ENCODE measurements around the gene KCNN3.

KCNN3 gene

DNA sequence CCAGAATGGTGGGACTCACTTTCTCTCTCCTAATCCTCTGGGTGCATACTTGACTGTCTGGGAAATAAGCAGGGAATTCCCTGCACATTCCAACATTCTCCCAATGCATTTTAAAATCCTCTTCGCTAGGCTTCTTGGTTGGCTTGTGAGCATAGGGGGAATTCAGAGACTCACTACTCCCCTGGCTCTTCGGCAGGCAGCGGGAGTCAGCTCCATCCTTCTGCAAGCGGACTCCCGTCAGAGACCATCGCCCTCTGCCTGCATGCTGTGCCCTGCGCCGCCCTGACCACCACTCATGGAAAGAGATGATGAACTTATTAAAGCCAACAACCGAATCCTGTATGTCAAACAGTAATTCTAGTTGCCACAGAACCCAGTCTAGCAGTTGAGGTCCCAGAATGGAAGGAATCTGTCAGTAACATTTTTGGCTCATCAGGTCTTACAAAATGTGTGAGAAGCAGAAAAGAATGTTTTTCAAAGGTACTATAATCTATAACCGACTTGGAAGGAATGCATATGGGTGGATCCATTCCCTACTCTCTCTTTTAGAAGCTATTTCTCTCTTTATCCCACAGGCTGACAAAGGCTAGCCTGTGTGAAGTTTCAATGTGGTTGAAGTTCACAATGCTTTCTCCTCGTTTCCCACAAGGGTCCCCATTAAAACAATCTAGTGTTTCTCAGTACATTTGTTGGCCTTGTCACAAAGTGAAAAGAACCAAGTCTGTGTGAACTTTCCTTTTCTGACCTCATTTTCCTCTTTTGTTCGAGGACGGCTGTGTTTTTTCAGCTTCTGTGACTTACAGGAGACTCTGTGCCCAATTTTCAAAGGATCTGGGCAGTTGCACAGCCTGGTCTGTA is 143.0 kb downstream of the KCNN3 start:
- DNase-seq, result no peak

- no peak for DNase-seq
Measured at GRCh38 chr1:154726443-154726842, 143.6 kb downstream of the KCNN3 start.

DNA sequence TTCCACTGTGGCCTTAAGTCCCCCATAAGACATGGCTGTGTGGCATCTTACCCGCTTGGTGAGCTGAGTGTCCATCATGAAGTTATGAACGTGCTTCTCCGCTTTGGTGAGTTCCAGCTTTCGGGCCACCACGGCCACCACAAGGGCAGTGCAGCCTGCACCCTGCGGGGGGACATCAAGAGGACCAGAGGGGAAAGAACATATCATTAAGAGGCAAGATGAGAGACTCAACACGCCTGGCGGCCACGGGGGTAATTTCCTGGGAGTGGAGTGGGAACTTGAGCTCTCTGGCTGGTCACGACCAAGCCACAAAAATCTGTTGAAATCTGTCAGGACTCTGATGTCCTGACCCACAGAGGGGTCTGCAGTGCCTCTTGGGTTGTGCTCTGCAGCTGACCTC is 144.2 kb downstream of the KCNN3 start:
- DNase-seq, result no peak

DNA sequence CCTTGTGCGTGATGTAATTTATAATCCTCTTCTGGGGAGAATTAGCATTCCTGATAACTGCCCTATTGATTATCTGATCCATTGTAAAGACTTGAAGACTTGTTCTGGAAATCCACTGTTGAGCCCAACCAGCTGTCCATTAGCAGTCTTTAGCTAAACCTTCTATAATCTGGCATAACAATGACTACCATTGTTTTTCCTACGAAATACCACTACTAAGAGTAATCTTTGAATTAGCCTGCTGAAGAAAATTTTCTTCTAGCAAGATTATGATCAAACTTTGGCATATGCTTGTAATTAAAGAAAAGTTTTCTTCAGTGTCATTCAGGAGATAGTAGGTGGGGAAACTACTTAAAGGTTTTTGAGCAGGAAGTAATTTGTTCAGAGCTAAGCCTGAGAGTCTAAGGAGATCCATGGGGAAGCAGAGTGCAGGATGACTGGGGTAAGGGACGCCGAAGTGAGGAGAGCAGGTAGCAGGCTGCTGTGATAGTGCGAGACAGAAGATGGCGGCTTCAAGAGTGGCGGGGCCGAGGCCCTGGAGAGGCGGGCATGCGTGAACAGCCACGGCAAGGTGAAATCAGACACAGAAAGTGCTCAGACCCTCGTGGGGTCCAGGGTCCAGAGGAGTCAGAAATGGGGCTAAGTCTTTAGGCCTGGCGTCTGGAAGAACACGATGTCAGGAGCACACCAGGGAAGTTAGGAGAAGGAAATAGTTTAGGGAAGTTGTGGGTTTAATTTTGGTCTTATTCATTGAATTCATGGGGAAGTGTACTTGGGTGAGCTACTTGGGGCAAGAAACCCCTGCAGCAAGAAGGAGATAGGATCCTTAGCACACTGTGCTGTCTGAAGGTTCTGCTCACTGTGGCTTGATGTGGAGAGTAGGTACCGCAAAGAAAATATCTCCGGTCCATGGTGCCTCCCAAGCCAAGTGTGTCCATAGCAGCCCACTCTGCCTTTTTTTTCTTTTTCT is 149.5 kb downstream of the KCNN3 start:
- DNase-seq, result no peak

- DNase-seq, result no peak
Measured at GRCh38 chr1:154719586-154720327, 150.3 kb downstream of the KCNN3 start.

GRCh38 chr1:154718566-154718965 is 151.5 kb downstream of the KCNN3 start:
- no peak for DNase-seq

GRCh38 chr1:154717528-154717924 is 152.6 kb downstream of the KCNN3 start:
- DNase-seq, result no peak

DNA sequence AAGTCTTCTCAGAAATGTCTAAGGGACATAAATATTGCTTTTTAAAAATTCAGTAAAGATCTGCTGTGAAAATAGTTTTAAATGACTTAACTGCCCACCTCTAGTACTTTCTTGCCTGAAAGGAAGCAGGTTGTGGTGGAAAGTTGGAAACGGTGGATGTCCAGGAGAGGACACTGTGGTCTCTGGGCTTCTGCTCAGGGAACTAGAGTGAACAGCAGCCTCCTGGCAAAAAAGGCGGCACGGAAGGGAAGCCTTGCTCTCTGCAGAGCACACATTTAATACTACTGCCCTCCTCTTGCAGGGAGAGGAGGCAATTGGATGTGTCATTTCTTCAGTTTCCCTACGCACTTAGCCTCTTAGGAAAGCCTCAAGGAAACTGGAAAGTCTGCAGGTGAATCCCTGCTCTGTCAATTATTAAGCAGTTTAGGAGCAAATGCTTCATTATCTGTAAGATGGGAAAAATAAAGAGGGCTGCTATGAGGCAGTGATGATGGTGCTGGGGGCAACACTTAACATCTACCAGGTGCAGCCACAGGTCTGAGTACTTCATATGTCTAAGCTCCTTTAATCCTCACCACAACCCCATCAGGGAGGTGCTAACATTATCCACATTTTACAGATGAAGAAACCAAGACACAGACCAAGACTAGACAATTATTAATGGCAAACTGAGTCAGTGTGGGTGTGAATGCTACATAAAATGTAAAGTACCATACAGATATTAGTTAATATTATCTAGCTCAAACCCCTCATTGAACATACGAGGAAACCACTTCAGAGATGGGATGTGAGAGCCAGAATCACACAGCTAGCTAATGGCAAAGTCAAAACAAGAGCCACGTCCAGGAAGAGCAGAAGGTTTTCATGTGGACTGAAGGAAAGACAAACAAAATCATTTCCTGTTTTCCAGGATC is 153.2 kb downstream of the KCNN3 start:
- no peak for DNase-seq

DNA sequence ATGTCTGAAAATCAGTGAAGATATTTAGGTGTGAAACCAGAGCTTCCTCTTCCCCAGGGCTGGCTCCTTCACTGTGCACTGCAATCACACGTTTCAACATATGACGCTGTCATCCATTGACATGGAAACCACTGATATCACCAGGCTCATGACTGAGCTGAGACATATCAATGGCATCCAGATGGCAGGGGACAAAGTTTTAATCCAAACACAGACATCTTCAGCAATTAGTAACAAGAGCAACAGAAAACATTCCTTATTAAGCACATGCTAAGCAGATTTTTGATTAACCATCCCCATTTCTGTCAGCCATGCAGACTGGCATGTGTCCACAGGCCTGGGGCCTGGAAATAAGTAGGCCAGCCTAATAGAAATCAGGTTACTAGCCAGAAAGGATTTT is 154.1 kb downstream of the KCNN3 start:
- DNase-seq, result peak; percentile 36

GRCh38 chr1:154715385-154715784 is 154.7 kb downstream of the KCNN3 start:
- DNase-seq, result no peak

- DNase-seq, result no peak
Measured at GRCh38 chr1:154714638-154715037, 155.4 kb downstream of the KCNN3 start.

DNA sequence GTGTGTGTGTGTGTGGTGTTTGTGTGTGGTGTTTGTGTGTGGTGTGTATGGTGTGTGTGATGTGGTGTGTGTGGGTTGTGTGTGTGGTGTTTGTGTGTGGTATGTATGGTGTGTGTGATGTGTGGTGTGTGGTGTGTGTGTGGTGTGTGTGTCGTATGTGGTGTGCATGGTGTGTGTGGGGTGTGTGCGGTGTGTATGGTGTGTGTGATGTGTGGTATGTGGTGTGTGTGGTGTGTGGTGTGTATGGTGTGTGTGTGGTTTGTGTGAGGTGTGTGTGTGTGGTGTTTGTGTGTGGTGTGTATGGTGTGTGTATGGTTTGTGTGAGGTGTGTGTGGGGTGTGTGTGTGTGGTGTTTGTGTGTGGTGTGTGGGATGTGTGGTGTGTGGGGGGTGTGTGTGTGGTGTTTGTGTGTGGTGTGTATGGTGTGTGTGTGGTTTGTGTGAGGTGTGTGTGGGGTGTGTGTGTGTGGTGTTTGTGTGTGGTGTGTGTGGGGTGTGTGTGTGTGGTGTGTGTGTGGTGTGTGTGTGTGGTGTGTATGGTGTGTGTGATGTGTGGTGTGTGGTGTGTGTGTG is 155.9 kb downstream of the KCNN3 start:
- DNase-seq, result no peak

GRCh38 chr1:154713005-154713404 is 157.1 kb downstream of the KCNN3 start:
- no peak for DNase-seq

DNA sequence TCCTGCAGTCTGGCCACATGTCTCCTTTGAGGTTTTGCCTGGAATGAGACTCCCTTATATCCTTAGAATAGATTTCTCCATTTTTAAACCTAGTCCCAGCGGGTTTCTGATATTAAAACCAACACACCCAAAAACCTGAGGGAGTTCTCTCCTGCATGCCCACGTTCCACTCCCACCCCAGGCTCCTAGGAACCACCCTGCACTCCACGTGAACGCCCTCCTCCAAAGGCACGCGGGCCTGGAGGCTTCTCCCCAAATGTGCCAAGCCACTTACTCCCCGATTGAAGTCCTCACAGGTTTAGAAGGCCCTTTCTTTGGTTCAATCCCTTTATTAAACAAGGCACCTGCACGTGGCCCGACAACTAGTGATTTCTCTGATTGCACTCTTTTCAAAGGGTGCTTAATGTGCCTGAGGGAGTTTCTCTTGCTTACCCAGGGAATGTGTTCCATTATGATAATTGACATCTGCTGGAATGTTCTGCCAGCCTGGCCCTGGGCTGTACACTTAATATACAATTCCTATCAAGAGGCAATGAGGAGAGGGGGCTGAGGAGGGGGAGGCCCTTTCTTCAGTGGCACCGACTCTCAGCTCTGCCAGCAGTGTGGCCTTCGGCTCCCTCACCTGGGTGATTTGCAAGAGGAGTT is 157.8 kb downstream of the KCNN3 start:
- no peak for DNase-seq

DNA sequence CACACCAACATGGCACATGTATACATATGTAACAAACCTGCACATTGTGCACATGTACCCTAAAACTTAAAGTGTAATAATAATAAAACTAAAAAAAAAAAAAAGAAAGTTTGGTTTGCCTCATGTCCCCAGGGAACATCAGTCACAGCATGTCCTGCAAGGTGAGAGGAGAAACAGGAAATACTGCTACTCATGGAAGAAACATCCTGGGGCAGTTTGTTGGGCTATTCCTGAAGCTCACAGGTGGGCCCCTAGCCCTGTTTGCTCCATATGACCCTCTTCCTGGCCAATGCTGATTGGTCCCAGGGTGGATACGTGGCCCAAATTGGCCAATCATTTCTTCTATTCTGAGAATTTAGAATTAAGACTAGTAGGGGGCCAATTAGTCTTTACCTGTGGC is 158.7 kb downstream of the KCNN3 start:
- DNase-seq, result no peak

- no peak for DNase-seq
Measured at GRCh38 chr1:154710106-154710505, 160.0 kb downstream of the KCNN3 start.

DNA sequence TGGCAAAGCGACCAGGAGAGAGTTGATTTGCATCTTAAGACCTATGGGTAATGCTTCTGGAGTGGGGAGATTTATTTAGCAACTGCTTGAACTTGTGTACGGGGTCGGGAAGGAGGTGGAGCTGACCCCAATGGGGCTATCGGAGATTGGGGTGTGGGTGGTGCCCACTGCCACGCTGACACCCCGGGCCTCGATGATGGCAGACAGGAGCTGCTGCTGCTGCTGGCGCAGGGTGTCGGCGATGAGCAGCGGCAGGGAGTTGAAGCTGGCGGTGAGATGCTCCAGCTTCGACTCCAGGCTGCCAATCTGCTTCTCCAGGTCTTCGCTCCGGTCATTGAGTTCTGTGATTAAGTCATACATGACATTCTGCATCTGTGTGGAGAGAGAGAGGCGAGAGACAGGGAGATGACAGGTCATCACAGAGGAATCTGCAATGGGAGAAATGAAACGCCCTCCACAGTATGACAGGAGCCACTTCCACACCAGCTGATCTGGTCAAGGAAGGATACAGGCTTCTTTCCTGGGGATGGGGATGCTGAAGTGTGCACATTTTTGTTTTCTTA is 162.1 kb downstream of the KCNN3 start:
- no peak for DNase-seq

DNA sequence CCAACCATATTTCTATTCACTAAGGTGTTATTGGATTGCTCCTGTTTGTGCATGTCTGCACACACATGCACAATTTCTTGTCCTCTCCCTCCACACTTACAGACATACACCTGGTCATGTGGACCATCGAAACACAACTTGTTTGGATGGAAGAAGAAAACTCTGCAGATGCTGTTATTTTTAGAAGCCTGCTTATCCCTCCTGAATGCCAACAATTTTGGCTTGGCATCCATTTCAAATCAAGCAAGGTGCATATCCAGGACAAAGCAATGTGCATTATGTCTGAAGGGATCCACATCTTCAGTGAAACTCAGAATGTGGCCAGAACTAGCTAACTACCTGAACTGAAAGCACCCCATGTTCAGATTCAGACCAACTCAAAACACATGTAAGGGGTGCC is 163.2 kb downstream of the KCNN3 start:
- no peak for DNase-seq

- no peak for DNase-seq
Measured at GRCh38 chr1:154705544-154705943, 164.5 kb downstream of the KCNN3 start.

GRCh38 chr1:154703170-154703569 is 166.9 kb downstream of the KCNN3 start:
- no peak for DNase-seq

Data from fibroblast of skin of back (primary cell).